HAP-1 (cell line): ENCODE measurements around the gene MRPL55.

Experiments used
- DNase-seq, 2 experiments: peaks; one replicate each; pipeline ENCODE4 v3.0.0-alpha.2; 2016 to 2020; ENCODE audit warnings: low spot score in 2 of 2
- H3K27me3 ChIP-seq: fragments of 250-450 bp; sonication (Bioruptor Pico); 2 replicates; pipeline ENCODE4 v1.5.1; 2020; ENCODE audit warnings: low read depth, mild to moderate bottlenecking, moderate library complexity
- H3K36me3 ChIP-seq: fragments of 250-450 bp; sonication (Bioruptor Pico); replicated peaks from 2 replicates; pipeline ENCODE4 v1.5.1; 2020; ENCODE audit warnings: mild to moderate bottlenecking
- H3K4me1 ChIP-seq: fragments of 250-450 bp; sonication (Bioruptor Pico); 2 replicates; pipeline ENCODE4 v1.5.1; 2020; ENCODE audit warnings: mild to moderate bottlenecking
- H3K4me3 ChIP-seq: fragments of 250-450 bp; sonication (Bioruptor Pico); 2 replicates; pipeline ENCODE4 v1.5.1; 2020; ENCODE audit warnings: mild to moderate bottlenecking, moderate library complexity
- H3K9me3 ChIP-seq: fragments of 250-450 bp; sonication (Bioruptor Pico); 2 replicates; pipeline ENCODE4 v1.5.1; 2020; ENCODE audit warnings: mild to moderate bottlenecking, moderate library complexity
- in situ Hi-C: fragments of 300-500 bp; cut with MboI; formaldehyde crosslinking; loops from 3 replicates; pipeline ENCODE4 v1.14.3; 2020; ENCODE audit warnings: low sequenced_read_pairs, inconsistent platforms, mixed read lengths

MRPL55 gene

GRCh38 chr1:228085287-228085951 is 23.7 kb downstream of the MRPL55 start:
- Histone ChIP-seq H3K4me3 (peak overlapping the region; percentile 1; the same call in 1 of the 2 replicates), H3K36me3 (peaks cover 62% of the 10 kb centered on the region), H3K4me1 (peaks cover 23% of the 10 kb centered on the region), H3K27me3 (no peaks in the 10 kb centered on the region), H3K9me3 (no peaks in the 10 kb centered on the region)
- DNase-seq = no peak
- in situ Hi-C loops = no loop called here

GRCh38 chr1:228084797-228085196 is 24.3 kb downstream of the MRPL55 start:
- peaks cover 23% of the 10 kb centered on the region for H3K4me1 ChIP-seq

GRCh38 chr1:228084325-228084724 is 24.8 kb downstream of the MRPL55 start:
- in situ Hi-C loops = no loop called here
- Histone ChIP-seq H3K27me3 (no peaks in the 10 kb centered on the region), H3K36me3 (peaks cover 54% of the 10 kb centered on the region), H3K9me3 (no peaks in the 10 kb centered on the region), H3K4me1 (peaks cover 23% of the 10 kb centered on the region), H3K4me3 (peak overlapping the region; percentile 95)
- DNase-seq = no peak

More at GRCh38 chr1:228084797-228085196, 24.3 kb downstream of the MRPL55 start:
- Histone ChIP-seq H3K27me3 (no peaks in the 10 kb centered on the region), H3K4me3 (peak overlapping the region; percentile 95), H3K36me3 (peaks cover 55% of the 10 kb centered on the region), H3K9me3 (no peaks in the 10 kb centered on the region)
- DNase-seq = no peak
- in situ Hi-C loops = no loop called here

GRCh38 chr1:228083871-228084278 is 25.2 kb downstream of the MRPL55 start:
- no peaks in the 10 kb centered on the region for H3K9me3 ChIP-seq
- peaks cover 49% of the 10 kb centered on the region for H3K36me3 ChIP-seq
- H3K4me3 ChIP-seq = peak overlapping the region; percentile 95
- peak in 1 of 2 experiments; percentile 36 for DNase-seq
- peaks cover 23% of the 10 kb centered on the region for H3K4me1 ChIP-seq
- H3K27me3 ChIP-seq = no peaks in the 10 kb centered on the region
- in situ Hi-C loops = no loop called here

GRCh38 chr1:228082918-228083870 is 25.9 kb downstream of the MRPL55 start:
- Histone ChIP-seq H3K27me3 (no peaks in the 10 kb centered on the region), H3K4me3 (peak overlapping the region; percentile 95), H3K9me3 (no peaks in the 10 kb centered on the region), H3K4me1 (peaks cover 23% of the 10 kb centered on the region), H3K36me3 (peaks cover 42% of the 10 kb centered on the region)
- in situ Hi-C loops = no loop called here
- peak in 1 of 2 experiments; percentile 28 for DNase-seq

- Histone ChIP-seq H3K27me3 (no peaks in the 10 kb centered on the region), H3K36me3 (peaks cover 34% of the 10 kb centered on the region), H3K9me3 (no peaks in the 10 kb centered on the region), H3K4me3 (peak within 1 kb of the TSS; percentile 95), H3K4me1 (peaks cover 23% of the 10 kb centered on the region)
- DNase-seq = peak; percentile 85 to 90
- in situ Hi-C loops = no loop called here
Measured at GRCh38 chr1:228082214-228082917, 26.7 kb downstream of the MRPL55 start, which contains the start of gene ARF1. Gene ARF1, plus strand, starts transcription at chr1:228082708. Its CDS starts 14,407 bp downstream, at chr1:228097115.

- H3K36me3 ChIP-seq = peaks cover 33% of the 10 kb centered on the region
- H3K27me3 ChIP-seq = no peaks in the 10 kb centered on the region
- peak; percentile 26 to 71 for DNase-seq
- peak overlapping the region; percentile 95 for H3K4me3 ChIP-seq
- no peaks in the 10 kb centered on the region for H3K9me3 ChIP-seq
- H3K4me1 ChIP-seq = peaks cover 23% of the 10 kb centered on the region
- in situ Hi-C loops = no loop called here
Measured at GRCh38 chr1:228081578-228082213, 27.4 kb downstream of the MRPL55 start.

GRCh38 chr1:228081144-228081543 is 28.0 kb downstream of the MRPL55 start:
- H3K9me3 ChIP-seq = no peaks in the 10 kb centered on the region
- DNase-seq = no peak
- H3K4me1 ChIP-seq = peaks cover 23% of the 10 kb centered on the region
- in situ Hi-C loops = no loop called here
- H3K36me3 ChIP-seq = peaks cover 33% of the 10 kb centered on the region
- peak overlapping the region; percentile 95 for H3K4me3 ChIP-seq
- H3K27me3 ChIP-seq = no peaks in the 10 kb centered on the region

GRCh38 chr1:228079601-228080263 is 29.4 kb downstream of the MRPL55 start:
- H3K4me1 ChIP-seq = peaks cover 10% of the 10 kb centered on the region
- no peak overlapping the region for H3K4me3 ChIP-seq
- no peaks in the 10 kb centered on the region for H3K27me3 ChIP-seq
- in situ Hi-C loops = no loop called here
- H3K36me3 ChIP-seq = peaks cover 22% of the 10 kb centered on the region
- no peak for DNase-seq
- H3K9me3 ChIP-seq = no peaks in the 10 kb centered on the region

GRCh38 chr1:228079013-228079412 is 30.1 kb downstream of the MRPL55 start:
- DNase-seq = no peak
- in situ Hi-C loops = no loop called here
- Histone ChIP-seq H3K36me3 (peaks cover 15% of the 10 kb centered on the region), H3K9me3 (no peaks in the 10 kb centered on the region), H3K4me1 (peaks cover 6% of the 10 kb centered on the region), H3K27me3 (no peaks in the 10 kb centered on the region), H3K4me3 (no peak overlapping the region)

- in situ Hi-C loops = no loop called here
Measured at GRCh38 chr1:228077565-228078330, 31.4 kb downstream of the MRPL55 start.

GRCh38 chr1:228076796-228077430 is 32.2 kb downstream of the MRPL55 start:
- no peak for DNase-seq
- H3K4me3 ChIP-seq = no peak overlapping the region
- H3K4me1 ChIP-seq = peaks cover 6% of the 10 kb centered on the region
- no peaks in the 10 kb centered on the region for H3K27me3 ChIP-seq
- in situ Hi-C loops = no loop called here
- no peaks in the 10 kb centered on the region for H3K36me3 ChIP-seq
- H3K9me3 ChIP-seq = no peaks in the 10 kb centered on the region

More at GRCh38 chr1:228077565-228078330, 31.4 kb downstream of the MRPL55 start:
- H3K36me3 ChIP-seq = peaks cover 2% of the 10 kb centered on the region
- no peaks in the 10 kb centered on the region for H3K9me3 ChIP-seq
- DNase-seq = no peak
- peaks cover 6% of the 10 kb centered on the region for H3K4me1 ChIP-seq
- H3K27me3 ChIP-seq = no peaks in the 10 kb centered on the region
- H3K4me3 ChIP-seq = no peak overlapping the region
